ENCODE measurements around the gene GBP7. TPM values are rescaled to one million over a fixed set of nuclear protein-coding genes. Genes with fewer than 3 reads are reported as not detected.

The GBP7 gene
- total RNA-seq, 1 experiment from 2014 or later, result not detected

GRCh38 chr1:89179343-89179742 lies 3.5 kb upstream of the GBP7 start:
- Histone ChIP-seq H3K4me3 (ENCODE audit: low read length) (no peak overlapping the region), H3K36me3 (ENCODE audit: insufficient read depth, low read length) (no peaks in the 10 kb centered on the region), H3K9me2 (replicated peaks; ENCODE audit: insufficient read depth, low read length) (no peaks in the 10 kb centered on the region), H2AFZ (ENCODE audit: low read length) (no peak overlapping the region), H3K9me3 (ENCODE audit: low read length) (no peaks in the 10 kb centered on the region), H3K27me3 (ENCODE audit: low read length) (no peaks in the 10 kb centered on the region), H3K79me2 (ENCODE audit: low read length) (no peaks in the 10 kb centered on the region), H4K20me1 (ENCODE audit: insufficient read depth, low read depth, low read length) (no peaks in the 10 kb centered on the region), H3K27ac (ENCODE audit: low read length) (no peak overlapping the region), H3K4me2 (ENCODE audit: low read depth, low read length, poor library complexity, severe bottlenecking) (no peak overlapping the region), H3K9ac (ENCODE audit: low read length) (no peak overlapping the region), H3K4me1 (ENCODE audit: low read length) (no peaks in the 10 kb centered on the region)
- no peak for DNase-seq

GRCh38 chr1:89176971-89177370 lies 1.2 kb upstream of the GBP7 start:
- Histone ChIP-seq H3K4me1 (ENCODE audit: low read length) (no peaks in the 10 kb centered on the region), H4K20me1 (ENCODE audit: insufficient read depth, low read depth, low read length) (no peaks in the 10 kb centered on the region), H3K4me2 (ENCODE audit: low read depth, low read length, poor library complexity, severe bottlenecking) (no peak overlapping the region), H3K79me2 (ENCODE audit: low read length) (no peaks in the 10 kb centered on the region), H3K27ac (ENCODE audit: low read length) (no peak overlapping the region), H3K27me3 (ENCODE audit: low read length) (no peaks in the 10 kb centered on the region), H3K9me2 (replicated peaks; ENCODE audit: insufficient read depth, low read length) (no peaks in the 10 kb centered on the region), H2AFZ (ENCODE audit: low read length) (no peak overlapping the region), H3K36me3 (ENCODE audit: insufficient read depth, low read length) (no peaks in the 10 kb centered on the region), H3K9ac (ENCODE audit: low read length) (no peak overlapping the region), H3K9me3 (ENCODE audit: low read length) (no peaks in the 10 kb centered on the region), H3K4me3 (ENCODE audit: low read length) (no peak overlapping the region)
- no peak for DNase-seq

- Histone ChIP-seq H3K9ac (ENCODE audit: low read length) (no peak overlapping the region), H3K27ac (ENCODE audit: low read length) (no peak overlapping the region), H4K20me1 (ENCODE audit: insufficient read depth, low read depth, low read length) (no peaks in the 10 kb centered on the region), H3K27me3 (ENCODE audit: low read length) (no peaks in the 10 kb centered on the region), H3K4me3 (ENCODE audit: low read length) (no peak overlapping the region), H3K36me3 (ENCODE audit: insufficient read depth, low read length) (no peaks in the 10 kb centered on the region), H3K9me2 (replicated peaks; ENCODE audit: insufficient read depth, low read length) (no peaks in the 10 kb centered on the region), H3K4me1 (ENCODE audit: low read length) (no peaks in the 10 kb centered on the region), H3K79me2 (ENCODE audit: low read length) (no peaks in the 10 kb centered on the region), H3K9me3 (ENCODE audit: low read length) (no peaks in the 10 kb centered on the region), H3K4me2 (ENCODE audit: low read depth, low read length, poor library complexity, severe bottlenecking) (no peak overlapping the region), H2AFZ (ENCODE audit: low read length) (no peak overlapping the region)
- no peak for DNase-seq
These were observed 1.3 kb downstream of the GBP7 start for GRCh38 chr1:89174491-89174890.

- no peak for DNase-seq
- H3K4me1 ChIP-seq (ENCODE audit: low read length), result no peaks in the 10 kb centered on the region
- H3K9me3 ChIP-seq (ENCODE audit: low read length), result no peaks in the 10 kb centered on the region
- H4K20me1 ChIP-seq (ENCODE audit: insufficient read depth, low read depth, low read length), result no peaks in the 10 kb centered on the region
- no peak overlapping the region for H3K4me2 ChIP-seq (ENCODE audit: low read depth, low read length, poor library complexity, severe bottlenecking)
- H2AFZ ChIP-seq (ENCODE audit: low read length), result no peak overlapping the region
- H3K4me3 ChIP-seq (ENCODE audit: low read length), result no peak overlapping the region
- no peaks in the 10 kb centered on the region for H3K9me2 ChIP-seq (replicated peaks; ENCODE audit: insufficient read depth, low read length)
- no peak overlapping the region for H3K27ac ChIP-seq (ENCODE audit: low read length)
- no peak overlapping the region for H3K9ac ChIP-seq (ENCODE audit: low read length)
- H3K36me3 ChIP-seq (ENCODE audit: insufficient read depth, low read length), result no peaks in the 10 kb centered on the region
- no peaks in the 10 kb centered on the region for H3K79me2 ChIP-seq (ENCODE audit: low read length)
- H3K27me3 ChIP-seq (ENCODE audit: low read length), result no peaks in the 10 kb centered on the region
These were observed 3.2 kb downstream of the GBP7 start for GRCh38 chr1:89172468-89173143.

GRCh38 chr1:89171067-89171438 lies 4.8 kb downstream of the GBP7 start:
- Histone ChIP-seq H3K9me2 (replicated peaks; ENCODE audit: insufficient read depth, low read length) (no peaks in the 10 kb centered on the region), H4K20me1 (ENCODE audit: insufficient read depth, low read depth, low read length) (no peaks in the 10 kb centered on the region), H3K4me2 (ENCODE audit: low read depth, low read length, poor library complexity, severe bottlenecking) (no peak overlapping the region), H3K27me3 (ENCODE audit: low read length) (no peaks in the 10 kb centered on the region), H3K4me1 (ENCODE audit: low read length) (no peaks in the 10 kb centered on the region), H3K36me3 (ENCODE audit: insufficient read depth, low read length) (no peaks in the 10 kb centered on the region), H3K9ac (ENCODE audit: low read length) (no peak overlapping the region), H3K27ac (ENCODE audit: low read length) (no peak overlapping the region), H3K79me2 (ENCODE audit: low read length) (no peaks in the 10 kb centered on the region), H3K9me3 (ENCODE audit: low read length) (no peaks in the 10 kb centered on the region), H2AFZ (ENCODE audit: low read length) (no peak overlapping the region), H3K4me3 (ENCODE audit: low read length) (no peak overlapping the region)
- no peak for DNase-seq

- H3K36me3 ChIP-seq (ENCODE audit: insufficient read depth, low read length), result no peaks in the 10 kb centered on the region
- no peak overlapping the region for H3K4me3 ChIP-seq (ENCODE audit: low read length)
- no peak for DNase-seq
- no peaks in the 10 kb centered on the region for H4K20me1 ChIP-seq (ENCODE audit: insufficient read depth, low read depth, low read length)
- H3K27me3 ChIP-seq (ENCODE audit: low read length), result no peaks in the 10 kb centered on the region
- H2AFZ ChIP-seq (ENCODE audit: low read length), result no peak overlapping the region
- H3K4me2 ChIP-seq (ENCODE audit: low read depth, low read length, poor library complexity, severe bottlenecking), result no peak overlapping the region
- H3K27ac ChIP-seq (ENCODE audit: low read length), result no peak overlapping the region
- no peaks in the 10 kb centered on the region for H3K9me2 ChIP-seq (replicated peaks; ENCODE audit: insufficient read depth, low read length)
- H3K4me1 ChIP-seq (ENCODE audit: low read length), result no peaks in the 10 kb centered on the region
- H3K9ac ChIP-seq (ENCODE audit: low read length), result no peak overlapping the region
- H3K79me2 ChIP-seq (ENCODE audit: low read length), result no peaks in the 10 kb centered on the region
- no peaks in the 10 kb centered on the region for H3K9me3 ChIP-seq (ENCODE audit: low read length)
These were observed 5.4 kb downstream of the GBP7 start for GRCh38 chr1:89170170-89171066.

GRCh38 chr1:89169166-89169565 lies 6.6 kb downstream of the GBP7 start:
- Histone ChIP-seq H3K27ac (ENCODE audit: low read length) (no peak overlapping the region), H3K4me3 (ENCODE audit: low read length) (no peak overlapping the region), H3K27me3 (ENCODE audit: low read length) (no peaks in the 10 kb centered on the region), H3K9ac (ENCODE audit: low read length) (no peak overlapping the region), H3K4me2 (ENCODE audit: low read depth, low read length, poor library complexity, severe bottlenecking) (no peak overlapping the region), H3K36me3 (ENCODE audit: insufficient read depth, low read length) (no peaks in the 10 kb centered on the region), H2AFZ (ENCODE audit: low read length) (no peak overlapping the region), H3K4me1 (ENCODE audit: low read length) (no peaks in the 10 kb centered on the region), H4K20me1 (ENCODE audit: insufficient read depth, low read depth, low read length) (no peaks in the 10 kb centered on the region), H3K9me3 (ENCODE audit: low read length) (no peaks in the 10 kb centered on the region), H3K9me2 (replicated peaks; ENCODE audit: insufficient read depth, low read length) (no peaks in the 10 kb centered on the region), H3K79me2 (ENCODE audit: low read length) (no peaks in the 10 kb centered on the region)
- DNase-seq, result no peak

GRCh38 chr1:89167590-89168230 lies 8.1 kb downstream of the GBP7 start:
- Histone ChIP-seq H3K27ac (ENCODE audit: low read length) (no peak overlapping the region), H3K36me3 (ENCODE audit: insufficient read depth, low read length) (no peaks in the 10 kb centered on the region), H3K4me1 (ENCODE audit: low read length) (no peaks in the 10 kb centered on the region), H3K4me2 (ENCODE audit: low read depth, low read length, poor library complexity, severe bottlenecking) (no peak overlapping the region), H2AFZ (ENCODE audit: low read length) (no peak overlapping the region), H3K9ac (ENCODE audit: low read length) (no peak overlapping the region), H3K27me3 (ENCODE audit: low read length) (no peaks in the 10 kb centered on the region), H3K9me3 (ENCODE audit: low read length) (no peaks in the 10 kb centered on the region), H3K4me3 (ENCODE audit: low read length) (no peak overlapping the region), H3K79me2 (ENCODE audit: low read length) (no peaks in the 10 kb centered on the region), H3K9me2 (replicated peaks; ENCODE audit: insufficient read depth, low read length) (no peaks in the 10 kb centered on the region), H4K20me1 (ENCODE audit: insufficient read depth, low read depth, low read length) (no peaks in the 10 kb centered on the region)
- DNase-seq, result no peak
